ENCODE data around the gene RASA2. TPM values are rescaled to one million over a fixed set of nuclear protein-coding genes. Genes with fewer than 3 reads are reported as not detected.

Gene RASA2
- polyA plus RNA-seq, 1 of the 3 experiments (the other 2 are of a cell fraction): 2.4 TPM

- no peaks in the 10 kb centered on the region for H3K27me3 ChIP-seq (ENCODE audit: insufficient read depth)
- H2AFZ ChIP-seq (ENCODE audit: low read depth): no peak overlapping the region
- CTCF ChIA-PET: interaction anchor here (0.6 to 4.8 kb wide), 9 partner anchors 13 to 158 kb away, joined by 3 to 102 read pairs (median 5); partner anchors contain the start of gene RASA2
- H3F3A ChIP-seq (replicated peaks; ENCODE audit: insufficient read depth): no peaks in the 10 kb centered on the region
- no peaks in the 10 kb centered on the region; a peak in 1 of 4 replicates for H3K4me1 ChIP-seq (ENCODE audit: control insufficient read depth in 1 of 2, insufficient read depth in 2 of 2, low read depth in 1 of 2, low read length in 1 of 2)
- no peaks in the 10 kb centered on the region for H3K36me3 ChIP-seq (replicated peaks in 1 of 2; ENCODE audit: control insufficient read depth in 1 of 2, insufficient read depth in 2 of 2, low read length in 1 of 2)
- no peak overlapping the region for H3K27ac ChIP-seq (ENCODE audit: low read depth in 2 of 2, low read length in 1 of 2)
- POLR2A ChIA-PET: no interaction called here
- no peaks in the 10 kb centered on the region for H3K9me3 ChIP-seq
- no peak overlapping the region for H3K9ac ChIP-seq
- H4K20me1 ChIP-seq (ENCODE audit: insufficient read depth): no peaks in the 10 kb centered on the region
- no peak for DNase-seq
- H3K79me2 ChIP-seq (ENCODE audit: insufficient read depth): no peaks in the 10 kb centered on the region
- H3K4me2 ChIP-seq: no peak overlapping the region
- TF ChIP-seq JUND (IDR thresholded peaks at IDR 0.05) (no peak), TAF1 (IDR thresholded peaks at IDR 0.05; ENCODE audit: borderline replicate concordance, low read depth, low read length) (no peak)
- WGBS (ENCODE audit: low lambda C conversion rate): 61% methylated on average over 3 of the region's 3 CpGs
- H3K9me2 ChIP-seq: no peaks in the 10 kb centered on the region
- no peak overlapping the region for H3K4me3 ChIP-seq (ENCODE audit: low read depth in 2 of 2, low read length in 1 of 2)
Observed at GRCh38 chr3:141462176-141462859, 24.5 kb upstream of the RASA2 start.

GRCh38 chr3:141465221-141465620 lies 21.6 kb upstream of the RASA2 start:
- Histone ChIP-seq H4K20me1 (ENCODE audit: insufficient read depth) (no peaks in the 10 kb centered on the region), H3K36me3 (replicated peaks in 1 of 2; ENCODE audit: control insufficient read depth in 1 of 2, insufficient read depth in 2 of 2, low read length in 1 of 2) (no peaks in the 10 kb centered on the region), H3K9me2 (no peaks in the 10 kb centered on the region), H3K27me3 (ENCODE audit: insufficient read depth) (no peaks in the 10 kb centered on the region), H3K4me3 (ENCODE audit: low read depth in 2 of 2, low read length in 1 of 2) (no peak overlapping the region), H3K4me2 (no peak overlapping the region), H3K9me3 (no peaks in the 10 kb centered on the region), H3K9ac (no peak overlapping the region), H3K4me1 (ENCODE audit: control insufficient read depth in 1 of 2, insufficient read depth in 2 of 2, low read depth in 1 of 2, low read length in 1 of 2) (no peaks in the 10 kb centered on the region), H3K27ac (ENCODE audit: low read depth in 2 of 2, low read length in 1 of 2) (no peak overlapping the region), H3F3A (replicated peaks; ENCODE audit: insufficient read depth) (peaks cover 11% of the 10 kb centered on the region), H3K79me2 (ENCODE audit: insufficient read depth) (no peaks in the 10 kb centered on the region), H2AFZ (ENCODE audit: low read depth) (no peak overlapping the region)
- CTCF ChIA-PET: interaction anchor here (0.6 to 4.1 kb wide), 24 partner anchors 8 to 428 kb away, joined by 3 to 25 read pairs (median 4); no protein-coding TSS in a partner anchor
- POLR2A ChIA-PET: no interaction called here
- TF ChIP-seq CTCF (IDR thresholded peaks at IDR 0.05) (peak; percentile 44), GATA2 (CRISPR knock-in tag; IDR thresholded peaks at IDR 0.05) (no peak), SMC3 (IDR thresholded peaks at IDR 0.05; ENCODE audit: low read depth, low read length) (peak; percentile 55), RAD21 (IDR thresholded peaks at IDR 0.05; ENCODE audit: low read length) (peak; percentile 65)
- DNase-seq: peak; percentile 24
- 56% methylated on average over 2 of the region's 2 CpGs for WGBS (ENCODE audit: low lambda C conversion rate)

DNA sequence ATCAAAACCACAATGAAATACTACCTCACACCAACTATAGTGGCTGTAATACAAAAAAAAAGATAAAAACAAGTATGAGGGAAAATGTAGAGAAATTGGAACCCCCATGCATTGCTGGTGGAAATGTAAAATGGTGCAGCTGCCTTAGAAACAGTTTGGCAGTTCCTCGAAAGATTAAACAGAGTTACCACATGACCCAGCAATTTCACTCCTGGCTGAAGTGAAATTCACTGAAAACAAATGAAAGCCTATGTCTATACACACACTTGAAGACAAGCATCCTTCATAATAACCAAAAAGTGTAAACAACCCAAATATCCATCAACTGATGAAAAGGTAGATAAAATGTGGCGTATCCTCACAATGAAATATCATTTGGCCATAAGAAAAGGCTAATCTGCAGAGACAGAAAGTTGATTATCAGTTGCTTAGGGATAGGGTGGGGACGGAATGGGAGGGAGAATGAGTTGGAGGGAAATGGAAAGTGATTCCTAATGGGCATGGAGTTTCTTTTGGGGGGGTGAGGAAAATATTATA lies 20.1 kb upstream of the RASA2 start:
- H3F3A ChIP-seq (replicated peaks; ENCODE audit: insufficient read depth): peaks cover 12% of the 10 kb centered on the region
- ChIA-PET POLR2A (no interaction called here), CTCF (interaction anchor here (1.0 to 4.1 kb wide), 4 partner anchors 12 to 156 kb away, joined by 5 to 25 read pairs (median 16); no protein-coding TSS in a partner anchor)
- no peaks in the 10 kb centered on the region for H3K79me2 ChIP-seq (ENCODE audit: insufficient read depth)
- no peak overlapping the region for H2AFZ ChIP-seq (ENCODE audit: low read depth)
- H4K20me1 ChIP-seq (ENCODE audit: insufficient read depth): no peaks in the 10 kb centered on the region
- H3K27ac ChIP-seq (ENCODE audit: low read depth in 2 of 2, low read length in 1 of 2): no peak overlapping the region
- H3K9ac ChIP-seq: no peak overlapping the region
- TF ChIP-seq, protein P1, sequence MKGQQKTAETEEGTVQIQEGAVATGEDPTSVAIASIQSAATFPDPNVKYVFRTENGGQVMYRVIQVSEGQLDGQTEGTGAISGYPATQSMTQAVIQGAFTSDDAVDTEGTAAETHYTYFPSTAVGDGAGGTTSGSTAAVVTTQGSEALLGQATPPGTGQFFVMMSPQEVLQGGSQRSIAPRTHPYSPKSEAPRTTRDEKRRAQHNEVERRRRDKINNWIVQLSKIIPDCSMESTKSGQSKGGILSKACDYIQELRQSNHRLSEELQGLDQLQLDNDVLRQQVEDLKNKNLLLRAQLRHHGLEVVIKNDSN (IDR thresholded peaks at IDR 0.05; ENCODE audit: borderline replicate concordance, low read depth): no peak
- no peak for TF ChIP-seq SIN3A (IDR thresholded peaks at IDR 0.05; ENCODE audit: borderline replicate concordance, low read depth, low read length)
- TF ChIP-seq ELF1 (IDR thresholded peaks at IDR 0.05): no peak
- WGBS (ENCODE audit: low lambda C conversion rate): 93% methylated on average over 3 of the region's 3 CpGs
- H3K27me3 ChIP-seq (ENCODE audit: insufficient read depth): no peaks in the 10 kb centered on the region
- DNase-seq: no peak
- no peaks in the 10 kb centered on the region for H3K9me3 ChIP-seq
- H3K36me3 ChIP-seq (replicated peaks in 1 of 2; ENCODE audit: control insufficient read depth in 1 of 2, insufficient read depth in 2 of 2, low read length in 1 of 2): no peaks in the 10 kb centered on the region
- no peak overlapping the region for H3K4me2 ChIP-seq
- no peaks in the 10 kb centered on the region for H3K9me2 ChIP-seq
- H3K4me3 ChIP-seq (ENCODE audit: low read depth in 2 of 2, low read length in 1 of 2): no peak overlapping the region
- H3K4me1 ChIP-seq (ENCODE audit: control insufficient read depth in 1 of 2, insufficient read depth in 2 of 2, low read depth in 1 of 2, low read length in 1 of 2): no peaks in the 10 kb centered on the region; a peak in 1 of 4 replicates
